ENCODE data around the gene MAP1B. TPM values are rescaled to one million over a fixed set of nuclear protein-coding genes. Genes with fewer than 3 reads are reported as not detected.

The MAP1B gene
- total and polyA plus RNA-seq, 9 of the 15 experiments (the other 6 are each of a cell fraction or from before 2014, with no cell fraction given): 5.2 to 66.1 (median 17.3) TPM

- TF ChIP-seq MYC (IDR thresholded peaks at IDR 0.05; ENCODE audit: low read depth, low read length): peak; percentile 74; the same call in 1 of the 2 replicates
- no peak for TF ChIP-seq MYC (CRISPR knock-in tag; IDR thresholded peaks at IDR 0.05; ENCODE audit: borderline replicate concordance, low read depth)
- no peak for TF ChIP-seq MCM3 (IDR thresholded peaks at IDR 0.05)
- no peak for TF ChIP-seq ZNF121 (CRISPR knock-in tag; conservative IDR thresholded peaks at IDR 0.05)
- TF ChIP-seq PATZ1 (CRISPR knock-in tag; IDR thresholded peaks at IDR 0.05; ENCODE audit: borderline replicate concordance): no peak
- TF ChIP-seq CEBPB (tag; IDR thresholded peaks at IDR 0.05): no peak
- no peak for TF ChIP-seq ZNF318 (IDR thresholded peaks at IDR 0.05; ENCODE audit: borderline replicate concordance in 1 of 2, low read depth in 1 of 2)
- no peak for TF ChIP-seq E2F1 (CRISPR knock-in tag; IDR thresholded peaks at IDR 0.05)
- TF ChIP-seq EP300 (IDR thresholded peaks at IDR 0.05; ENCODE audit: low read length): peak; percentile 82
- no peak for TF ChIP-seq ZNF133 (CRISPR knock-in tag; IDR thresholded peaks at IDR 0.05)
- TF ChIP-seq TFAP4 (CRISPR knock-in tag; IDR thresholded peaks at IDR 0.05; ENCODE audit: borderline replicate concordance): peak; percentile 61
- TF ChIP-seq ZC3H8 (IDR thresholded peaks at IDR 0.05): no peak
- TF ChIP-seq HDAC1 (IDR thresholded peaks at IDR 0.05): 0 out of 4 replicates have a peak, but pooled peaks of 1 of the 2 experiments have one; percentile 26
- no peak for TF ChIP-seq NR2F6 (CRISPR knock-in tag; IDR thresholded peaks at IDR 0.05)
Observed at GRCh38 chr5:72107131-72107900, at the start of gene MAP1B (continued).

All from K562 (cell line).